T-cell (primary cell): ENCODE results near the gene PPP2R5C. TPM values are rescaled to one million over a fixed set of nuclear protein-coding genes. Genes with fewer than 3 reads are reported as not detected.

ENCODE experiments used
- ATAC-seq, 4 experiments: fragments of 200-7000 bp in 3 of 4; fragments of 150-1000 bp in 1 of 4; cut with Tn5 transposase; replicated peaks in 1 of 4; 1 replicate in 3 of 4; 2 replicates in 1 of 4; pipeline ENCODE4 v1.10.0; 2021; ENCODE audit warnings: moderate library complexity in 3 of 4, mild to moderate bottlenecking in 2 of 4, moderate number of reproducible peaks in 1 of 4
- CTCF ChIA-PET, 2 donors: fragments of 300-600 bp; sonication (Branson Sonifier 250); formaldehyde crosslinking; loops; one replicate each; lab custom pipeline; 2022; ENCODE audit warnings: antibody characterized with exemption in 2 of 2; lab: Charles Lee
- POLR2A ChIA-PET, 2 donors: fragments of 300-600 bp; sonication (Branson Sonifier 250); formaldehyde crosslinking; loops; one replicate each; lab custom pipeline; 2022; ENCODE audit warnings: antibody characterized with exemption in 2 of 2; lab: Charles Lee
- DNase-seq, 35 experiments: peaks; one replicate each; pipeline versions ENCODE4 v3.0.0 to v3.0.0-alpha.2; 2013 to 2023
- H3K27ac ChIP-seq: one replicate; pipeline ENCODE4 v1.5.1; 2013; ENCODE audit warnings: low read length
- H3K27me3 ChIP-seq, 2 experiments: replicated peaks in 1 of 2; 1 replicate in 1 of 2; 2 replicates in 1 of 2; pipeline versions ENCODE4 v1.6.1 to v1.7.0; 2013; ENCODE audit warnings: low read length in 1 of 2, mixed read lengths in 1 of 2; ENCODE audit not compliant: control insufficient read depth in 2 of 2, insufficient read depth in 2 of 2; ENCODE audit errors: extremely low read depth in 1 of 2
- H3K36me3 ChIP-seq, 2 donors: 1 replicate in 1 of 2; 2 replicates in 1 of 2; pipeline versions ENCODE4 v1.6.1 to v1.7.0; 2013; ENCODE audit warnings: low read length in 1 of 2; ENCODE audit not compliant: control insufficient read depth in 2 of 2, insufficient read depth in 1 of 2; ENCODE audit errors: extremely low read depth in 1 of 2
- H3K4me1 ChIP-seq, 2 experiments: 1 replicate in 1 of 2; 2 replicates in 1 of 2; pipeline versions ENCODE4 v1.6.1 to v1.7.0; 2013; ENCODE audit warnings: low read length in 2 of 2, mixed read lengths in 1 of 2; ENCODE audit not compliant: insufficient read depth in 2 of 2, control insufficient read depth in 1 of 2; ENCODE audit errors: extremely low read depth in 1 of 2
- H3K4me3 ChIP-seq, 2 donors: 1 replicate in 1 of 2; 2 replicates in 1 of 2; pipeline versions ENCODE4 v1.5.1 to v1.7.0; 2013; ENCODE audit warnings: mild to moderate bottlenecking in 2 of 2, low read length in 1 of 2, moderate library complexity in 1 of 2; ENCODE audit not compliant: control insufficient read depth in 1 of 2; ENCODE audit errors: extremely low read depth in 1 of 2
- H3K9me3 ChIP-seq: 2 replicates; pipeline ENCODE4 v1.7.0; 2013
- H3K27ac Mint-ChIP-seq, 2 donors: one replicate each; pipeline ENCODE4 v1.8.0; 2020 to 2021; ENCODE audit warnings: mild to moderate bottlenecking in 2 of 2, mixed read lengths in 2 of 2
- H3K27me3 Mint-ChIP-seq, 2 donors: one replicate each; pipeline ENCODE4 v1.8.0; 2021 to 2022; ENCODE audit warnings: mixed read lengths in 2 of 2
- H3K36me3 Mint-ChIP-seq: one replicate; pipeline ENCODE4 v1.8.0; 2021; ENCODE audit warnings: mixed read lengths
- H3K4me1 Mint-ChIP-seq, 3 donors: one replicate each; pipeline ENCODE4 v1.8.0; 2020 to 2022; ENCODE audit warnings: mixed read lengths in 3 of 3, mild to moderate bottlenecking in 1 of 3
- H3K4me3 Mint-ChIP-seq, 3 donors: one replicate each; pipeline ENCODE4 v1.8.0; 2020 to 2022; ENCODE audit warnings: mild to moderate bottlenecking in 3 of 3, mixed read lengths in 3 of 3, moderate library complexity in 3 of 3
- H3K9me3 Mint-ChIP-seq, 3 donors: one replicate each; pipeline ENCODE4 v1.8.0; 2020 to 2022; ENCODE audit warnings: mixed read lengths in 3 of 3
- WGBS: methylation state at CpG from one replicate; pipeline ENCODE4 v1.1.5; 2013; ENCODE audit warnings: missing lambda C conversion rate; ENCODE audit not compliant: insufficient coverage; 5-methylcytosine and 5-hydroxymethylcytosine counted together
- total RNA-seq, 35 experiments: library from RNA in 6 of 35; stranded (reverse) in 6 of 35; fragments of 120-200 nt in 1 of 35; gene quantifications; one replicate each; pipeline versions ENCODE4 v1.2.1 to v1.2.4 and lab custom pipeline; 2013 to 2026

Gene PPP2R5C
- total RNA-seq, 5 donors from 2014 or later (not counting 1 experiment from before 2014, with no cell fraction given) = 435 to 627 (median 489) TPM

DNA sequence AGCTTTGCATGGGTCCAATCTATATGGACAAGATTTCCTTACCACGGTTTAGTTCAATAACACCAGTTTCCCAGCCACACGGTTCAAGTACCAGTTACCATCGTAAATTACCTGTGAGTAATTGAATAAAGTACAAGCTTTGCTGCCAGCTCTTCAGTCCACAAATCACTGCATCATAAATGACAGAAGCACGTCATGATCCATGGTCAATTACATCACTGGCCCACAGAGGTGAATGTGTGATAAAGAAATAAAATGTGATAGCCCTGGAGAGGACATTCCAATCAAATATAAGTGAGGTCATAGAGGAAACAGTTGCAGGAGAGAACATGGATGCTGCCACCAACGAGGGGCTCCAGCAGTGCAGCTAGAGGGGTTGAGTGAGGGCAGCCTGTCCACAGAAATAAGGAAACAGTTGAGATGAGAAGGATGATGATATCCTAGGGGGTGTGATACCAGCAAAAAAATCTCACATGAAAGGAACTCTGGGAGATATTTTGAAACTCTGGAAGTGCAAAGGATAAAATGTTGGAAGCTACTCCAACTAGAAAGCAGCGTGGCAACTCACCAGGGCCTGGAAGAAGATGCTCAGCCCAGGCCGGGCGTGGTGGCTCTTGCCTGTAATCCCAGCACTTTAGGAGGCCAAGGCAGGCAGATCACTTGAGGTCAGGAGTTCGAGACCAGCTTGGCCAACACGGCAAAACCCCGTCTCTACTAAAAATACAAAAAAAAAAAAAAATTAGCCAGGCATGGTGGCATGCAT, 197.1 kb downstream of the PPP2R5C start:
- Histone ChIP-seq H3K4me3 (no peak overlapping the region), H3K27ac (no peak overlapping the region), H3K9me3 (no peaks in the 10 kb centered on the region), H3K27me3 (peaks cover 0 to 9% of the 10 kb centered on the region in 2 experiments), H3K4me1 (peaks cover 0 to 10% of the 10 kb centered on the region in 2 experiments), H3K36me3 (no peaks in the 10 kb centered on the region)
- no peaks in the 10 kb centered on the region for H3K27me3 Mint-ChIP-seq
- H3K4me3 Mint-ChIP-seq = no peak overlapping the region
- DNase-seq (no peak), ATAC-seq (no peak)
- no peak overlapping the region for H3K27ac Mint-ChIP-seq
- peaks cover 14 to 15% (median 14%) of the 10 kb centered on the region in 3 donors for H3K4me1 Mint-ChIP-seq
- no peaks in the 10 kb centered on the region for H3K36me3 Mint-ChIP-seq
- POLR2A ChIA-PET = interaction anchor here in 1 of 2 donors (1.0 kb wide), 1 partner anchor 185 kb away, joined by 3 read pairs; no protein-coding TSS in a partner anchor
- no peaks in the 10 kb centered on the region for H3K9me3 Mint-ChIP-seq
- CTCF ChIA-PET = no interaction called here
- 82% methylated on average over 4 of the region's 11 CpGs for WGBS

DNA sequence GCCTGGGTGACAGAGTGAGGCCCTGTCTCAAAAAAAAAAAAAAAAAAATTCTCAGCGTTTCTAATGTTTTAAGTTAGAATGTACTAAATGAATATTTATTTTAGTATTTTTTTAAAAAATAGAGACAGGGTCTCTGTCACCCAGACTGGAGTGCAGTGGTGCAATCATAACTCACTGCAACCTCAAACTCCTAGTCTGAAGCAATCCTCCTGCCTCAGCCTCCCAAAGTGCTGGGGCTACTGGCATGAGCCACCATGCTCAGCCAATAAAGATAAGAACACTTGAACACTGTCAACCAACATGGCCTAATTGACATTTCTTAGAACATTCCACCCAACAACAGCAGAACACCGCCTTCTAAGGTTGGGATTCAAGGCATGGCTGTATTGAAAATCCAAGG, 197.8 kb downstream of the PPP2R5C start:
- DNase-seq (no peak), ATAC-seq (no peak)
- H3K36me3 ChIP-seq = no peaks in the 10 kb centered on the region
- ChIA-PET CTCF (interaction anchor here in 1 of 2 donors (0.6 kb wide), 1 partner anchor 97 kb away, joined by 5 read pairs; no protein-coding TSS in a partner anchor), POLR2A (interaction anchor here in 1 of 2 donors (0.6 kb wide), 1 partner anchor 150 kb away, joined by 10 read pairs; no protein-coding TSS in a partner anchor)
- H3K36me3 Mint-ChIP-seq = no peaks in the 10 kb centered on the region
- H3K27ac ChIP-seq = no peak overlapping the region
- no CpG with 5 or more reads among the region's 2 CpGs for WGBS
- H3K9me3 Mint-ChIP-seq = no peaks in the 10 kb centered on the region
- peaks cover 0 to 16% of the 10 kb centered on the region in 2 experiments for H3K4me1 ChIP-seq
- H3K4me3 Mint-ChIP-seq = no peak overlapping the region
- H3K4me1 Mint-ChIP-seq = peaks cover 18 to 22% (median 19%) of the 10 kb centered on the region in 3 donors
- peaks cover 0 to 9% of the 10 kb centered on the region in 2 experiments for H3K27me3 ChIP-seq
- no peak overlapping the region for H3K27ac Mint-ChIP-seq
- no peaks in the 10 kb centered on the region for H3K27me3 Mint-ChIP-seq
- no peak overlapping the region for H3K4me3 ChIP-seq
- no peaks in the 10 kb centered on the region for H3K9me3 ChIP-seq

DNA sequence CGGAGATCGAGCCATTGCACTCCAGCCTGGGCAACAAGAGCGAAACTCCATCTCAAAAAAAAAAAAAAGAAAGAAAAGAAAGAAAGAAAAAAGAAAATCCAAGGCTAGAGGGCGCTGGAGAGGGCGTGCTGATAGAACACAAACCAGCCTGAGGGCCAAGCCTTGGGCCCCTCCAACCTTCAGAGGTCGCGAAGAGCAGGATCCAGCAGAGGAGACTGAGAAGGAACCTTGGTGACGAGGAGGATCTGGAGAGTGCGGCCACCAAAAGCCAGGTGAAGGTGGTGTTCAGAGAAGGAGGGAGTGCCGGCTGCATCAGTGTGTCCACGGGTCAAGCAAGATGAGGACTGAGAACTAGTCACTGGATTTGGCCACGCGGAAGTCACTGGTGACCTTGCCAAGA, 198.7 kb downstream of the PPP2R5C start:
- Histone ChIP-seq H3K27ac (no peak overlapping the region), H3K4me1 (peaks cover 0 to 16% of the 10 kb centered on the region in 2 experiments), H3K9me3 (no peaks in the 10 kb centered on the region), H3K4me3 (no peak overlapping the region), H3K27me3 (peaks cover 0 to 9% of the 10 kb centered on the region in 2 experiments), H3K36me3 (no peaks in the 10 kb centered on the region)
- Mint-ChIP-seq H3K4me3 (no peak overlapping the region), H3K36me3 (no peaks in the 10 kb centered on the region), H3K9me3 (no peaks in the 10 kb centered on the region), H3K27ac (no peak overlapping the region), H3K27me3 (no peaks in the 10 kb centered on the region), H3K4me1 (peaks cover 19 to 22% (median 19%) of the 10 kb centered on the region in 3 donors)
- WGBS = 65% methylated on average over 8 of the region's 13 CpGs
- POLR2A ChIA-PET = no interaction called here
- DNase-seq (peak in 4 of 35 experiments; percentile 23 to 59 (median 26)), ATAC-seq (no peak)
- CTCF ChIA-PET = interaction anchor here (0.6 to 1.0 kb wide), 5 partner anchors 11 to 555 kb away, joined by 3 to 5 read pairs (median 4); no protein-coding TSS in a partner anchor

DNA sequence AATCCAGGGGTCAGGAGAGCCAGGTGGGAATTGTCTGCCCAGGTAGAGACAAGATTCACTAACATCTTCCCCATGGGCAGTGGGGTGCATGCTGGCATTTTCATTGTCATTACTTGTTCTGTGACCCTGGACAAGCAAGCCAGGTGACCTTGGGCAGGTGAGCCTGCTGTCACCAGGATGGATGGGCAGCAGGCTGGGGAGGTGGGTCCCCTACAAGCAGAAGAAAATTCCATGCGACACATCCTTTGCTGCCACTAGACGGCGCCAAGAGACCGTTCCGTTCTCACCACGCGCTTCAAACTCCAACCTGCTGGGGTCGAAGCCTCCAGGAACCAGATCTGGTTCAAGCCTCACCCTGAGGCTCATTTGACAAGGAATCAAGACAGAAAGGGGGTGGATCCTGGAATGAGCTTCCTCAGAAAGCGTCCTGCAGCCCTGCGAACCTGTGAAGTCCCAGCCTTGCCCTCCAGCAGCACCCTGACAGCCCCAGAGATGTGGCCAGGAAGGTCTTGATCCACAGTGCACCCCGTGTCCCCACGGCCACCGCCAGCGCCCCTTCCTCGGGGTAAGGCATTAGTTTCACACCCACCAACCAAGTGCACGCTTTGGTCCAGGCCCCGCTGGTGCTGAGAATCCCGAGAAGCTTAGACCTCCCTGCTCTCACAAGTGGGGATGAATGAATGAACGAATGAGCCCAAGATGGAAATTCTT, 199.7 kb downstream of the PPP2R5C start:
- peak; percentile 43 to 90 (median 69) for DNase-seq
- POLR2A ChIA-PET = interaction anchor here in 1 of 2 donors (1.2 kb wide), 1 partner anchor 13 kb away, joined by 3 read pairs; no protein-coding TSS in a partner anchor
- 13% methylated on average over 12 of the region's 19 CpGs for WGBS
- H3K27ac Mint-ChIP-seq = peak overlapping the region in 1 of 2 donors; percentile 50
- H3K4me1 Mint-ChIP-seq = peaks cover 27 to 30% (median 27%) of the 10 kb centered on the region in 3 donors
- Histone ChIP-seq H3K4me1 (peaks cover 6 to 24% of the 10 kb centered on the region in 2 experiments), H3K4me3 (no peak overlapping the region), H3K36me3 (no peaks in the 10 kb centered on the region), H3K27ac (no peak overlapping the region), H3K27me3 (peaks cover 0 to 9% of the 10 kb centered on the region in 2 experiments), H3K9me3 (no peaks in the 10 kb centered on the region)
- peak in 3 of 4 experiments; percentile 16 to 24 (median 19) for ATAC-seq
- no peak overlapping the region for H3K4me3 Mint-ChIP-seq
- no peaks in the 10 kb centered on the region for H3K9me3 Mint-ChIP-seq
- H3K27me3 Mint-ChIP-seq = no peaks in the 10 kb centered on the region
- CTCF ChIA-PET = interaction anchor here (1.0 to 1.2 kb wide), 2 partner anchors 12 to 254 kb away, joined by 4 read pairs; no protein-coding TSS in a partner anchor
- H3K36me3 Mint-ChIP-seq = no peaks in the 10 kb centered on the region

DNA sequence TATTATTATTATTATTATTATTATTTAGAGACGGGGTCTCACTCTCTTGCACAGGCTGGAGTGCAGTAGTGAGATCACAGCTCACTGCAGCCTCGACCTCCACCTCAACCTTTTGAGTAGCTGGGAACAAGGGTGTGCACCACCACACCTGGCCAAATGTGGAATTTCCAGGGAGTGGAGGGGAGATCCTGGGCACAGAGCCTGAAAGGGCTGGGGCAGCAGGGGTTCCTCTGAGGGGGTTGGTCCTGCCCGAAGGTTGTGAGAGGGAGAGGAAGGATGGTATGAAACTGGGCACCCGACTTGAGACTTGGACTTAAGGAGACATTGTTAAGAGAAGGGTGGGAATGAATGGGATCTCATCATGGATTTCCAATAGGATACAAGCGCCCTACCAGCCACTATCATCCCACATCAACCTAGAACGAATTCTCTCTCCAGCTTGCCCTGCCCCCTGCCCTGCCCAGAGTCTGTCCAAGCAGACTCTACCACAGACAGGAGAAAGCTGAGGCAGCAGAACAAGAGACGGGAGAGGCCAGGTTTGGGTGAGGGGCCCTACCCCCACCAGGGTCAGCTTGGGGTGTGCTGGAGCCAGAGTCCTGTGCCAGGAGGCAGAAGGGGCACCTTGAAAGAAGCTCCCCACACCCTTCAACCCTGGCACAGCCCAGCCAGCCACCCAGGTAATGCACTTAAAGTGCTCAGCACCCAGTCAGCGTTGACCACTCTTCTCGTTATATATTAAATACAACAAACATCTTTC, 200.4 kb downstream of the PPP2R5C start:
- ChIA-PET CTCF (interaction anchor here in 1 of 2 donors (1.2 kb wide), 1 partner anchor 254 kb away, joined by 4 read pairs; no protein-coding TSS in a partner anchor), POLR2A (interaction anchor here (0.6 to 1.2 kb wide), 2 partner anchors 11 to 14 kb away, joined by 3 to 7 read pairs; no protein-coding TSS in a partner anchor)
- 91% methylated on average over 6 of the region's 9 CpGs for whole genome bisulfite sequencing
- peaks cover 6 to 24% of the 10 kb centered on the region in 2 experiments for H3K4me1 ChIP-seq
- H3K36me3 Mint-ChIP-seq = no peaks in the 10 kb centered on the region
- H3K27ac ChIP-seq = no peak overlapping the region
- DNase-seq (no peak), ATAC-seq (no peak)
- H3K4me3 ChIP-seq = no peak overlapping the region
- no peaks in the 10 kb centered on the region for H3K9me3 Mint-ChIP-seq
- H3K4me1 Mint-ChIP-seq = peaks cover 32 to 35% (median 32%) of the 10 kb centered on the region in 3 donors
- peaks cover 0 to 9% of the 10 kb centered on the region in 2 experiments for H3K27me3 ChIP-seq
- H3K27ac Mint-ChIP-seq = no peak overlapping the region
- no peaks in the 10 kb centered on the region for H3K9me3 ChIP-seq
- no peak overlapping the region for H3K4me3 Mint-ChIP-seq
- H3K36me3 ChIP-seq = no peaks in the 10 kb centered on the region
- H3K27me3 Mint-ChIP-seq = no peaks in the 10 kb centered on the region
